ENCODE measurements around the gene OAF. TPM values are rescaled to one million over a fixed set of nuclear protein-coding genes. Genes with fewer than 3 reads are reported as not detected.

The OAF gene
- total and polyA plus RNA-seq, 2 of the 8 experiments (the other 6 are each of a cell fraction or from before 2014, with no cell fraction given), result 1.3 to 1.5 TPM

- 79% methylated on average over 6 of the region's 6 CpGs; no CpG with 5 or more reads in 1 of the 2 experiments for WGBS, 2 experiments (ENCODE audit: extremely low coverage in 1 of 2, insufficient coverage in 1 of 2, insufficient read length in 1 of 2, insufficient replicate concordance in 2 of 2, low coverage in 1 of 2, low lambda C conversion rate in 2 of 2, missing lambda C conversion rate in 1 of 2)
- Histone ChIP-seq H3K4me2 (ENCODE audit: insufficient read depth in 1 of 2, low read depth in 2 of 2, low read length in 2 of 2) (peak overlapping the region in 1 of 2 experiments; percentile 44; a peak in 1 of 4 replicates), H4K91ac (replicated peaks; ENCODE audit: insufficient read length, low read length) (no peak overlapping the region), H2BK5ac (ENCODE audit: low read depth, low read length) (no peak overlapping the region), H3K36me3 (ENCODE audit: control insufficient read depth in 2 of 4, insufficient read depth in 4 of 4, low read length in 3 of 4) (no peaks in the 10 kb centered on the region), H3K27ac (ENCODE audit: low read depth, low read length) (no peak overlapping the region), H3K4me3 (ENCODE audit: extremely low read depth in 1 of 4, insufficient read depth in 2 of 4, low read depth in 3 of 4, low read length in 4 of 4) (no peak overlapping the region), H3K14ac (ENCODE audit: insufficient read length) (no peak overlapping the region), H4K8ac (ENCODE audit: extremely low read depth, insufficient read depth, low read length) (no peak overlapping the region), H3K56ac (replicated peaks; ENCODE audit: insufficient read length, low read depth, low read length) (no peak overlapping the region), H3K23me2 (ENCODE audit: low read depth, low read length) (no peaks in the 10 kb centered on the region), H3K79me1 (ENCODE audit: low read depth, low read length) (no peaks in the 10 kb centered on the region), H3K18ac (ENCODE audit: extremely low read depth, low read length) (no peak overlapping the region), H2AK5ac (ENCODE audit: low read depth, low read length) (no peak overlapping the region), H2AFZ (ENCODE audit: low read length) (no peak overlapping the region), H3K4ac (replicated peaks; ENCODE audit: insufficient read length, low read depth, low read length) (no peak overlapping the region), H2BK15ac (ENCODE audit: low read length) (no peak overlapping the region), H3K27me3 (replicated peaks in 1 of 4; ENCODE audit: control insufficient read depth in 3 of 4, extremely low read depth in 1 of 4, insufficient read depth in 3 of 4, low read length in 3 of 4) (peaks cover 3 to 41% (median 38%) of the 10 kb centered on the region in 4 experiments), H2BK12ac (ENCODE audit: low read depth, low read length) (0 out of 2 replicates have a peak overlapping the region, but pooled peaks have one; percentile 52), H3K9ac (replicated peaks in 1 of 4; ENCODE audit: extremely low read depth in 1 of 4, low read depth in 3 of 4, low read length in 3 of 4) (no peak overlapping the region), H4K5ac (ENCODE audit: insufficient read length, low read depth, low read length) (no peak overlapping the region), H2BK20ac (ENCODE audit: low read length) (0 out of 2 replicates have a peak overlapping the region, but pooled peaks have one; percentile 13), H2BK120ac (replicated peaks; ENCODE audit: low read depth, low read length) (no peak overlapping the region), H3K9me3 (ENCODE audit: insufficient read depth in 2 of 2, low read depth in 1 of 2, low read length in 1 of 2) (no peaks in the 10 kb centered on the region), H4K20me1 (replicated peaks in 1 of 2; ENCODE audit: control insufficient read depth in 1 of 2, insufficient read depth in 2 of 2, low read length in 2 of 2) (no peaks in the 10 kb centered on the region), H3K23ac (ENCODE audit: insufficient read length) (no peak overlapping the region), H3K4me1 (replicated peaks in 1 of 4; ENCODE audit: control insufficient read depth in 3 of 4, insufficient read depth in 4 of 4, low read length in 3 of 4) (peaks cover 4 to 28% (median 20%) of the 10 kb centered on the region in 4 experiments), H3K79me2 (ENCODE audit: control insufficient read depth in 1 of 2, insufficient read depth in 2 of 2, low read length in 2 of 2) (no peaks in the 10 kb centered on the region)
- ChIA-PET POLR2A (ENCODE audit: partially characterized antibody) (interaction anchor here (0.8 to 1.2 kb wide), 3 partner anchors 9 to 40 kb away, joined by 3 read pairs; no protein-coding TSS in a partner anchor), CTCF (ENCODE audit: partially characterized antibody) (interaction anchor here (0.8 to 17.5 kb wide), 11 partner anchors 11 to 107 kb away, joined by 3 to 237 read pairs (median 6); no protein-coding TSS in a partner anchor)
- TF ChIP-seq CHD1 (IDR thresholded peaks at IDR 0.05; ENCODE audit: low read depth, low read length) (no peak), POLR2AphosphoS5 (IDR thresholded peaks at IDR 0.05; ENCODE audit: low read depth, low read length) (no peak), SP1 (IDR thresholded peaks at IDR 0.05; ENCODE audit: low read depth, low read length) (no peak)
- DNase-seq (ENCODE audit: low read depth in 1 of 2, low spot score in 2 of 2) (no peak), FAIRE-seq (no peak)
Observed at GRCh38 chr11:120196826-120197225, 14.0 kb upstream of the OAF start.

Data from H1 (cell line).